A549 (cell line): ENCODE results near the gene SELPLG.

Experiments used
- BHLHE40 ChIP-seq: IDR thresholded peaks from 2 replicates; pipeline ENCODE4 v1.6.1; 2012; ENCODE audit warnings: low read depth, low read length, inconsistent platforms
- CBX8 ChIP-seq: fragments of 200-600 bp; sonication (generic); IDR thresholded peaks from 2 replicates; pipeline ENCODE4 v1.6.1; 2016
- ESRRA ChIP-seq: fragments of 150-350 bp; IDR thresholded peaks from 2 replicates; pipeline ENCODE4 v1.6.1; 2014; ENCODE audit warnings: mild to moderate bottlenecking, low read length, borderline replicate concordance
- MYC ChIP-seq: IDR thresholded peaks from 2 replicates; pipeline ENCODE4 v1.6.1; 2012; ENCODE audit warnings: mild to moderate bottlenecking, inconsistent platforms, low read length, improper control_type of control experiment, borderline replicate concordance
- NFE2L2 ChIP-seq: fragments of 150-350 bp; conservative IDR thresholded peaks from 2 replicates; pipeline ENCODE4 v1.6.1; 2014; ENCODE audit warnings: low read length
- POLR2A ChIP-seq: IDR thresholded peaks from 2 replicates; pipeline ENCODE4 v1.6.1; 2012; ENCODE audit warnings: mild to moderate bottlenecking, low read length
- RARB ChIP-seq: fragments of 250-450 bp; sonication (Bioruptor Pico); IDR thresholded peaks from 2 replicates; pipeline ENCODE4 v1.8.0; 2021; ENCODE audit warnings: mild to moderate bottlenecking, moderate library complexity
- TFCP2L1 ChIP-seq: fragments of 250-450 bp; sonication (Bioruptor Pico); IDR thresholded peaks from 2 replicates; pipeline ENCODE4 v1.5.0; 2021; ENCODE audit warnings: mild to moderate bottlenecking
- ZSCAN20 ChIP-seq: fragments of 250-450 bp; sonication (Bioruptor Pico); IDR thresholded peaks from 2 replicates; pipeline ENCODE4 v1.8.0; 2022; ENCODE audit warnings: mild to moderate bottlenecking, moderate library complexity
- TF ChIP-seq, protein P1 (sequence below): fragments of >200 bp; sonication (Bioruptor Twin); formaldehyde crosslinking; IDR thresholded peaks from 3 replicates; pipeline ENCODE4 v1.5.1; 2016
- TF ChIP-seq, protein P2 (sequence below): fragments of 200-600 bp; sonication (generic); IDR thresholded peaks from 2 replicates; pipeline ENCODE4 v1.6.1; 2016; ENCODE audit warnings: antibody characterized with exemption, mild to moderate bottlenecking, moderate library complexity
- TF ChIP-seq, protein P3 (sequence below): IDR thresholded peaks from 2 replicates; pipeline ENCODE4 v1.6.1; 2012
- TF ChIP-seq, protein P4 (sequence below): fragments of 450-650 bp; IDR thresholded peaks from 2 replicates; pipeline ENCODE4 v1.6.1; 2014; ENCODE audit warnings: antibody characterized with exemption

DNA sequence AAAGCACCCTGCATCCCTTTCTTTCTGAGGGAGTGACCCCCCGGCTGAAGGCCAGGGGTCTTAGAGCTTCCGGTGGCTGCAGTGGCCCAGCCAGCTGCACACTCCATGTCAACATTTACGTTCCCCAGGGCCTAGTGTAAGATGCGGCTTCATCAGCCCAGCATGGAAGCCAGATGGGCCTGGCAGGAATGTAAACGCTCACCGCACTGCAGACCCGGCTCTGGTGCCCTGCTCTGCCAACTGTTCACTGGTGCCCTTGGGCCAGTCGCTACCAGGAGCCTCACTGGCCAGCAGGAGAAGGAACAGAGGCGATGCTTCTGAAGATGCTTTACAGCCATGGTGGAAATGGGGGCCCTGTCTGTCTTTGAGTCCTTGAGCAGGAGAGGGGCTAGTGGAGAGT is 27.2 kb downstream of the SELPLG start:
- no peak for TF ChIP-seq ESRRA
- no peak for TF ChIP-seq MYC
- TF ChIP-seq, protein P1, sequence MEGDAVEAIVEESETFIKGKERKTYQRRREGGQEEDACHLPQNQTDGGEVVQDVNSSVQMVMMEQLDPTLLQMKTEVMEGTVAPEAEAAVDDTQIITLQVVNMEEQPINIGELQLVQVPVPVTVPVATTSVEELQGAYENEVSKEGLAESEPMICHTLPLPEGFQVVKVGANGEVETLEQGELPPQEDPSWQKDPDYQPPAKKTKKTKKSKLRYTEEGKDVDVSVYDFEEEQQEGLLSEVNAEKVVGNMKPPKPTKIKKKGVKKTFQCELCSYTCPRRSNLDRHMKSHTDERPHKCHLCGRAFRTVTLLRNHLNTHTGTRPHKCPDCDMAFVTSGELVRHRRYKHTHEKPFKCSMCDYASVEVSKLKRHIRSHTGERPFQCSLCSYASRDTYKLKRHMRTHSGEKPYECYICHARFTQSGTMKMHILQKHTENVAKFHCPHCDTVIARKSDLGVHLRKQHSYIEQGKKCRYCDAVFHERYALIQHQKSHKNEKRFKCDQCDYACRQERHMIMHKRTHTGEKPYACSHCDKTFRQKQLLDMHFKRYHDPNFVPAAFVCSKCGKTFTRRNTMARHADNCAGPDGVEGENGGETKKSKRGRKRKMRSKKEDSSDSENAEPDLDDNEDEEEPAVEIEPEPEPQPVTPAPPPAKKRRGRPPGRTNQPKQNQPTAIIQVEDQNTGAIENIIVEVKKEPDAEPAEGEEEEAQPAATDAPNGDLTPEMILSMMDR = no peak
- TF ChIP-seq POLR2A = no peak
- TF ChIP-seq, protein P2, sequence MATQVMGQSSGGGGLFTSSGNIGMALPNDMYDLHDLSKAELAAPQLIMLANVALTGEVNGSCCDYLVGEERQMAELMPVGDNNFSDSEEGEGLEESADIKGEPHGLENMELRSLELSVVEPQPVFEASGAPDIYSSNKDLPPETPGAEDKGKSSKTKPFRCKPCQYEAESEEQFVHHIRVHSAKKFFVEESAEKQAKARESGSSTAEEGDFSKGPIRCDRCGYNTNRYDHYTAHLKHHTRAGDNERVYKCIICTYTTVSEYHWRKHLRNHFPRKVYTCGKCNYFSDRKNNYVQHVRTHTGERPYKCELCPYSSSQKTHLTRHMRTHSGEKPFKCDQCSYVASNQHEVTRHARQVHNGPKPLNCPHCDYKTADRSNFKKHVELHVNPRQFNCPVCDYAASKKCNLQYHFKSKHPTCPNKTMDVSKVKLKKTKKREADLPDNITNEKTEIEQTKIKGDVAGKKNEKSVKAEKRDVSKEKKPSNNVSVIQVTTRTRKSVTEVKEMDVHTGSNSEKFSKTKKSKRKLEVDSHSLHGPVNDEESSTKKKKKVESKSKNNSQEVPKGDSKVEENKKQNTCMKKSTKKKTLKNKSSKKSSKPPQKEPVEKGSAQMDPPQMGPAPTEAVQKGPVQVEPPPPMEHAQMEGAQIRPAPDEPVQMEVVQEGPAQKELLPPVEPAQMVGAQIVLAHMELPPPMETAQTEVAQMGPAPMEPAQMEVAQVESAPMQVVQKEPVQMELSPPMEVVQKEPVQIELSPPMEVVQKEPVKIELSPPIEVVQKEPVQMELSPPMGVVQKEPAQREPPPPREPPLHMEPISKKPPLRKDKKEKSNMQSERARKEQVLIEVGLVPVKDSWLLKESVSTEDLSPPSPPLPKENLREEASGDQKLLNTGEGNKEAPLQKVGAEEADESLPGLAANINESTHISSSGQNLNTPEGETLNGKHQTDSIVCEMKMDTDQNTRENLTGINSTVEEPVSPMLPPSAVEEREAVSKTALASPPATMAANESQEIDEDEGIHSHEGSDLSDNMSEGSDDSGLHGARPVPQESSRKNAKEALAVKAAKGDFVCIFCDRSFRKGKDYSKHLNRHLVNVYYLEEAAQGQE = no peak
- TF ChIP-seq, protein P3, sequence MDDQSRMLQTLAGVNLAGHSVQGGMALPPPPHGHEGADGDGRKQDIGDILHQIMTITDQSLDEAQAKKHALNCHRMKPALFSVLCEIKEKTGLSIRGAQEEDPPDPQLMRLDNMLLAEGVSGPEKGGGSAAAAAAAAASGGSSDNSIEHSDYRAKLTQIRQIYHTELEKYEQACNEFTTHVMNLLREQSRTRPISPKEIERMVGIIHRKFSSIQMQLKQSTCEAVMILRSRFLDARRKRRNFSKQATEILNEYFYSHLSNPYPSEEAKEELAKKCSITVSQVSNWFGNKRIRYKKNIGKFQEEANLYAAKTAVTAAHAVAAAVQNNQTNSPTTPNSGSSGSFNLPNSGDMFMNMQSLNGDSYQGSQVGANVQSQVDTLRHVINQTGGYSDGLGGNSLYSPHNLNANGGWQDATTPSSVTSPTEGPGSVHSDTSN = no peak
- TF ChIP-seq, protein P4, sequence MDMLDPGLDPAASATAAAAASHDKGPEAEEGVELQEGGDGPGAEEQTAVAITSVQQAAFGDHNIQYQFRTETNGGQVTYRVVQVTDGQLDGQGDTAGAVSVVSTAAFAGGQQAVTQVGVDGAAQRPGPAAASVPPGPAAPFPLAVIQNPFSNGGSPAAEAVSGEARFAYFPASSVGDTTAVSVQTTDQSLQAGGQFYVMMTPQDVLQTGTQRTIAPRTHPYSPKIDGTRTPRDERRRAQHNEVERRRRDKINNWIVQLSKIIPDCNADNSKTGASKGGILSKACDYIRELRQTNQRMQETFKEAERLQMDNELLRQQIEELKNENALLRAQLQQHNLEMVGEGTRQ = no peak
- no peak for TF ChIP-seq RARB (CRISPR knock-in tag)
- TF ChIP-seq CBX8 = no peak
- no peak for TF ChIP-seq ZSCAN20 (CRISPR knock-in tag)
- no peak for TF ChIP-seq TFCP2L1 (CRISPR knock-in tag)
- TF ChIP-seq NFE2L2 = no peak
- TF ChIP-seq BHLHE40 = no peak
